HepG2 (cell line): ENCODE measurements around the gene PRSS8.

Source experiments
- CTCF ChIP-seq: sonication (generic); formaldehyde crosslinking; IDR thresholded peaks from 2 replicates; pipeline ENCODE4 v1.5.0; 2020; ENCODE audit warnings: mild to moderate bottlenecking, missing genetic modification reagents, moderate library complexity
- JUNB ChIP-seq: sonication (generic); formaldehyde crosslinking; IDR thresholded peaks from 2 replicates; pipeline ENCODE4 v1.8.0; 2022; ENCODE audit warnings: missing genetic modification reagents, mild to moderate bottlenecking, borderline replicate concordance
- MAFK ChIP-seq, 2 experiments: IDR thresholded peaks in 1 of 2; conservative IDR thresholded peaks in 1 of 2; 2 replicates each; pipeline ENCODE4 v1.6.1; 2011; ENCODE audit warnings: improper control_type of control experiment in 2 of 2, low read length in 2 of 2
- POLR2AphosphoS5 ChIP-seq: IDR thresholded peaks from 2 replicates; pipeline ENCODE4 v1.6.1; 2012; ENCODE audit warnings: low read depth, low read length
- SMC3 ChIP-seq: IDR thresholded peaks from 2 replicates; pipeline ENCODE4 v1.6.1; 2011; ENCODE audit warnings: low read length, improper control_type of control experiment
- TBL1XR1 ChIP-seq: fragments of 150-350 bp; IDR thresholded peaks from 2 replicates; pipeline ENCODE4 v1.6.1; 2014; ENCODE audit warnings: borderline replicate concordance, low read length; ENCODE audit not compliant: partially characterized antibody
- ZBTB40 ChIP-seq, 2 experiments: fragments of 450-650 bp in 1 of 2; sonication (generic) in 1 of 2; formaldehyde crosslinking in 1 of 2; IDR thresholded peaks; 2 replicates each; pipeline versions ENCODE4 v1.6.1 to v1.8.0; 2016 to 2022; ENCODE audit warnings: antibody characterized with exemption in 1 of 2, mild to moderate bottlenecking in 1 of 2, missing genetic modification reagents in 1 of 2
- ZFP37 ChIP-seq: sonication (generic); formaldehyde crosslinking; IDR thresholded peaks from 2 replicates; pipeline ENCODE4 v1.4.0; 2020; ENCODE audit warnings: missing genetic modification reagents, borderline replicate concordance
- ZNF891 ChIP-seq: sonication (generic); formaldehyde crosslinking; IDR thresholded peaks from 2 replicates; pipeline ENCODE4 v1.5.0; 2020; ENCODE audit warnings: mild to moderate bottlenecking, missing genetic modification reagents

- TF ChIP-seq JUNB (CRISPR knock-in tag) (no peak), ZBTB40 (IDR thresholded peaks at IDR 0.05) (no peak), ZBTB40 (CRISPR knock-in tag; IDR thresholded peaks at IDR 0.05) (no peak), SMC3 (no peak), TBL1XR1 (no peak), CTCF (CRISPR knock-in tag) (no peak), ZNF891 (CRISPR knock-in tag) (no peak), ZFP37 (no peak), MAFK (conservative IDR thresholded peaks at IDR 0.05 in 1 of 2, IDR thresholded peaks at IDR 0.05 in 1 of 2; ENCODE audit: low read length in 2 of 2) (no peak), POLR2AphosphoS5 (no peak)
These were observed 3.1 kb downstream of the PRSS8 start for GRCh38 chr16:31132303-31132979.
